GM08714 (cell line): ENCODE results near the gene GLS.
"Not testable (repeated sequence)": the region's sequence is repeated elsewhere in the genome, so short reads cannot be mapped to it uniquely, and the experiment has no call there.

Experiments used
- H3K4me3 ChIP-seq: fragments of 200-500 bp; sonication (Bioruptor generic); 2 replicates; pipeline ENCODE4 v1.5.1; 2014; ENCODE audit warnings: mild to moderate bottlenecking, low read length, inconsistent platforms
- ZNF274 ChIP-seq: IDR thresholded peaks from 2 replicates; pipeline ENCODE4 v1.6.1; 2012; ENCODE audit warnings: mild to moderate bottlenecking, low read depth, low read length

Gene GLS

DNA sequence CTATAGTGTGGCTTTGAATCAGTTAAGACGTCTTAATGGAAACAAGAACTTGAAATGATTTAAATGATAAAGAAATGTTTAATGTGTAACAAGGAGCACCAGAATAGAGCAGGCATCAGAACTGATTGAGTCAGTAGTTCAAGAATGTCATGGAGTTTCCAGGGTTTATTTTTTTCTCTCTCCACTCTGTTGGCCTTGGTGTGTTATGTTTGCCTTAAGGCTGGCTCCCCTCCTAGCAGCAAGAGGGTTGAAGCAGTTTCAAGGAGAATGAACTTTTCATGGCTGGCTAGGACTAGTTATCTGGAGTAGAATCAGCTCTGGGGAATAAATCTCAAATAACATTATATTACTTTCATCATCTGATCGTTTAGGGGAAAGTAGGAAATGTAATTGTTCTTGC is 13.4 kb upstream of the GLS start:
- no peak for TF ChIP-seq ZNF274
- no peak overlapping the region for H3K4me3 ChIP-seq

DNA sequence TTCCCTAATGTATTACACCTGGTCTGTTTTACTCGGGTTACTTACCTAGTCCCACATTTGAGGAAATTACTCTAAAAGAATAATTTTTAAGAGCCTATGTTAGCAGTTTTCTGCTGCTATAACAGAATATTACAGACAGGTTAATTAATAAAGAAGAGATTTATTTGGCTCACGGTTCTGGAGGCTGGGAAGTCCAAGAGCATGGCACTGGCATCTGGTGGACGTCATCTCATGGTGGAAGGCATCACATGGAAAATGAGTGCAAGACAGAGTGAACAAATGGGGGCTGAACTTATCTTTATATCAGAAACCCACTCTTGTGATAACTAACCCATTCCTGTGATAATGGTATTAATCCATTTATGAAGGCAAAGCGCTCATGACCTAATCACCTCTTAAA is 12.8 kb upstream of the GLS start:
- no peak overlapping the region for H3K4me3 ChIP-seq
- no peak for TF ChIP-seq ZNF274

DNA sequence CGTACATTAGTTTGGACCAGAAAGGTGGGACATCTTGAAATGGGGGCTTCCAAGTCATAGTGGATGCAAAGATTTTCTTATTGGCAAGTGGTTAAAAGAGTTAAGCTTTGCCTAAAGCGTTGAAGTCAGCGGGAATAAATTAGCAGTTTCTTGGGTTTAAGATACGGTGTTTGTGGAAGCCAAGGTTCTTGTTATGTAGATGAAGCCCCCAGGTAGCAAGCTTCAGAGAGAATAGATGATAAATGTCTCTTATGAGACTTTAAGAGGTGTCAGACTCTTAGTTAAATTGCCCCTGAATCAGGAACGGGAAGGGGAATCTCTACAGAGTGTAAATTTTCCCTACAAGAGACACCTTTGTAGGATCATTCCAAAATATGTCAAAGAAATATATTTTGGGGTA is 10.9 kb upstream of the GLS start:
- no peak for TF ChIP-seq ZNF274
- no peak overlapping the region for H3K4me3 ChIP-seq

DNA sequence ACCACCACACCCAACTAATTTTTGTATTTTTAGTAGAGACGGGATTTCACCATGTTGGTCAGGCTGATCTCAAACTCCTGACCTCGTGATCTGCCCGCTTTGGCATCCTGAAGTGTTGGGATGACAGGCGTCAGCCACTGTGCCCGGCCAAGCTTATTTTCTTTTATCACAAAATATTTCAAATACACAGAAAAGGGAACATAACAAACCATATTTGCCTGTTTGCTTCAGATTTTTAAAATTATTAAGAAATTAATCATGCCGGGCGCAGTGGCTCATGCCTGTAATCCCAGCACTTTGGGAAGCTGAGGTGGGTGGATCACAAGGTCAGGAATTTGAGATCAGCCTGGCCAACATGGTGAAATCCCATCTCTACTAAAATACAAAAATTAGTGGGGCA is 7.2 kb upstream of the GLS start:
- H3K4me3 ChIP-seq, result not testable (repeated sequence)

DNA sequence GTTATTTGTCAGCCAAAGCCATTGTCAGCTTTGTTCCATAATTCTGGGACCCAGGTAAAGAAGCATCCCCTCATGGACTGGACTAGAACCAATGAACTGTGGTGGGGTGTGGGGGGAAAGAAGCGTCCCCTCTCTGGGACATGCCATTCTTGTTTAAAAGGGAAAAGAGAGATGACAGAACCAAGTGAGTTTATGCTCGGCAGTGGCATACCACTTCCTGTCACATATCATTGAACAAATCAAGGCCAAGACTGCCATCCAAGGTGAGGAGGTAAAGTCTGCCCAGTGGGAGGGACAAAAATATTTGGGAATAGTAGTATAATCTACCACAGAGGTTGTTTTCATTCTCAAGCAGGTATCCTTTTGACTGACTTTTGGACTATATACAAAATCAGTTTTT is 4.7 kb upstream of the GLS start:
- no peak for TF ChIP-seq ZNF274
- no peak overlapping the region for H3K4me3 ChIP-seq

DNA sequence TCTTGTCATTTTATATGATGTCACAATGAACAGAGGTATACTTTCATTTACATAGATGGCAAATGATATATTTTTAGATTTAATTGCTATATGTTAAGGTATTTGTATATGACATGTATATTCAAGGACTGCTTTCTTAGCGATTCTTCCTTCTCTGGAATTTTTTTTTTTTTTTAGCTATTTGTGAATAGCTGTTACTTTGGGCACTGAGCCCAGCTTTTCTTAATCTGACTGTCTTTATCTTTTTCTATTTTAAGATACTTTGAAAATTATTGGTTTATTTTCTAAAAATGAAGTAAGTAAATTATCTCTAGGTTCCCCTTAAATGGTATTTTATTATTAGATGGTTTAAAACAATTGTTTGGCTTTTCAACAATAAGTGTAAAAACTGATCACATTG is 4.0 kb upstream of the GLS start:
- TF ChIP-seq ZNF274, result no peak
- H3K4me3 ChIP-seq, result no peak overlapping the region

DNA sequence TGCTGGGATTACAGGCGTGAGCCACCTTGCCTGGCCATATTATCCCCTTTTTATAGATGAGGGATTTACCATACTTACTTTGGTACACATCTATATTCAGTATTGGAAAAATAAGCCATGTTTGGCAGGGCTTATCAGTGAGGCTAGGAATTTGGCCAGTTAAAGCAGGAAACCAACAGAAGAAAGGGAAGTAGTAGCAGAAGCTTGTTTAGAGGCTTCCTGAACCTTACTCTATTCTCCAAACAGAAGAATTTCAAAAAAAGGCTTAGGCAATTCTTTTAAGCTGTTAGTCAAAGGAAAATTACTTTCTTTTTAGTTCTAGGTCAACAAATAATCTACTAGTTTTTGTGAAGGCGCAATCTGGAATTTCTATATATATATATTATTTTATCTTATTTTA is 3.2 kb upstream of the GLS start:
- no peak for TF ChIP-seq ZNF274
- no peak overlapping the region for H3K4me3 ChIP-seq

DNA sequence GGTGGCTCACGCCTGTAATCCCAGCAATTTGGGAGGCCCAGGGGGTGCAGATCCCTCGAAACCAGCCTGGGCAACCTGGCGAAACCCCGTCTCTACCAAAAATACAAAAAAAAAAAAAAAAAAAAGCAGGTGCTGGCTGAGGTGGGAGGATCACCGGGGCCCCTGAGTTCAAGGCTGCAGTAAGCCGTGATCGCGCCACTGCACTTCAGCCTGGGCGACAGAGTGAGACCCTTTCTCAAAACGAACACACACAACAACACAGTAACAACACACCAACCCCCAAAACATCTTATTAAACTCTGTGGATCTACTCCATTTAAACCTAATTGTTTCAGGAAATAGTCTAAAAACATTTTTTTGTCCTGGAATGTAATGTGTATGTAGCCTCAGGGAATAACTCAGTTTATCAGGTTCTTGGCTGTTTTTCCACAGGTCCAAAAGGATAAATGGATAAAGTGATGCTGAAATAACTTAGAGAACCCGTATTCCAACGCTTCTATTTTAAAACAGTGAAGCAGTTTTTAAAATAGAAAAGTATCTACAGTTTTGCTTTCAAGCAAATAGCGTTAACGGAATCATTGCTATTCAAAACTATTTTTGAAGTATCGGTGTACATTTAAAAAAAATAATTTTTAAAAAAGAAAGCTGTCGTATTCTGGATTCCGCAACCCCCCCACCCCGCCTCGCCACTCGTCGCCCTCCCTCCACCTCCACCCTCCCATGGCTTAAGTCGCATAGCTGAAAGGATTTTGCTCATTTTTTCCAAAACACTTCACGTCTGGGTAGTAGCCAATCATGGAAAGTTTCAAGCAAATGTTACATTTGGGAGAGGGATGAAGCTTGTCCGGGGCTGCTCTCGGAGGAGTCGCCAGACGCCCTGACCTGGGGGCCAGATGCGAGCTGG is 895 bp upstream of the GLS start:
- peak overlapping the region; percentile 79 for H3K4me3 ChIP-seq
- TF ChIP-seq ZNF274, result no peak

DNA sequence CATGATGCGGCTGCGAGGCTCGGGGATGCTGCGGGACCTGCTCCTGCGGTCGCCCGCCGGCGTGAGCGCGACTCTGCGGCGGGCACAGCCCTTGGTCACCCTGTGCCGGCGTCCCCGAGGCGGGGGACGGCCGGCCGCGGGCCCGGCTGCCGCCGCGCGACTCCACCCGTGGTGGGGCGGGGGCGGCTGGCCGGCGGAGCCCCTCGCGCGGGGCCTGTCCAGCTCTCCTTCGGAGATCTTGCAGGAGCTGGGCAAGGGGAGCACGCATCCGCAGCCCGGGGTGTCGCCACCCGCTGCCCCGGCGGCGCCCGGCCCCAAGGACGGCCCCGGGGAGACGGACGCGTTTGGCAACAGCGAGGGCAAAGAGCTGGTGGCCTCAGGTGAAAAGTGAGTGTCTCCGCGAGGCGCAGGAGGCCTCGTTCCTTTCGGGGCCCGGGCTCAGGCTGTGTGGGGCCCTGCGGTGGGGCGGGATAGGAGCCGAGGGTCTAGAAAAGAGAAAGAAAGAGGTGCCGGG is 520 bp downstream of the GLS start:
- peak overlapping the region; percentile 84 for H3K4me3 ChIP-seq
- TF ChIP-seq ZNF274, result no peak

DNA sequence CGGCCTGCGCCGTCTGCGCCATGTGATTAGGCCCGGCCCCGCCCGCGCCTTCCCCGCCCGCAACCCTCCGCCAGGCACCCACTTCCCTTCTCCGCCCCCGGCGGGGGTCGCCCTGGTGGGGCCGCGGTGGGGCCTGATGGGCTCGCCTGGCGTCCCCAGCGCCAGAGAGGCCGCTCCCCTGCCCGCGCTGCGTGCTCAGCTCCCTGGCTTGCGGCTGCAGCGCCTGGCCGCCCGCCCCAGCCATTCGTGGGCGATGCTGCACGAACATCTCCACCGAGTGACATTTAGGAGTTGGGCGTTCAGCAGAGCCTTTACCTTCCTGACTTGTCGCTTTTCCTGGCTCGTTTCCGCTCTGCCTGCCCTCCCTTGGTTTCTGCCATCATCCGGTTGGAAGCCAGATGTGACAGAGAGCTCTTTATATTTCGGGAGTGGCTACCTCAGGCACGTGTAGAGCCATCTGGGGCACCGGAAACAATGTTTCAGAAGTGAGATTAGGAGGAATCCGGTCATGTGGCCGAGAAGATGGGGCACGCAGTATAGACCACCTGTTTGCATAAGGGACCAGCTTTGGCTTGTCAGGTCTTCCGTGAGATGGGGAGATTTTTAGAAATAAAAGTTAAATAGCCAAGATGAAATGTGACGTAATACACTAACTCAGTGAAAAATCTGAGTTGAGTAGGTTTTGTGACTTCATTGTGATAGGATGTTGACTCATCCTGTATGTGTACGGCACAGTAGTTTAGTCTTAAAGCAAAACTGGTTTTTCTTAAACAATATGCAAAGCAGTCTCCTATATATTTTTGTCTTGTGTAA is 1.2 kb downstream of the GLS start:
- H3K4me3 ChIP-seq, result peak overlapping the region; percentile 84
- no peak for TF ChIP-seq ZNF274

DNA sequence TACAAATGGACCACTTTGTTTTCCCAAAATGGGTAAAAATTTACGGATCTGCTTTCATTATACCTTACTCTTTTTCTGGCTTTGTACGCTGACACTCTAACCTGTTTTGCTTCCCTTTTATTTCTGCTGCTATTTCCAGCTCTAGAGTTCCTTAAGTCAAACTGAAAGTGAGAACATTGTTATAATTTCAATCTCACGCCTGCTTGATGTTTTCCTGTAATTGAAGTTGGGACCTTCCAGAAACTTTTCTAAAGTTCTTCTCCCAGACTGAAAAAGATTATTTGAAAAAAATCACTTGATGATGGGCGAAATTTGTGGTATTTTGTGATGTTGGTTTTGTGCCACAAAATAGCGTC is 1.8 kb downstream of the GLS start:
- no peak for TF ChIP-seq ZNF274
- peak overlapping the region; percentile 84; the same call in 1 of the 2 replicates for H3K4me3 ChIP-seq

DNA sequence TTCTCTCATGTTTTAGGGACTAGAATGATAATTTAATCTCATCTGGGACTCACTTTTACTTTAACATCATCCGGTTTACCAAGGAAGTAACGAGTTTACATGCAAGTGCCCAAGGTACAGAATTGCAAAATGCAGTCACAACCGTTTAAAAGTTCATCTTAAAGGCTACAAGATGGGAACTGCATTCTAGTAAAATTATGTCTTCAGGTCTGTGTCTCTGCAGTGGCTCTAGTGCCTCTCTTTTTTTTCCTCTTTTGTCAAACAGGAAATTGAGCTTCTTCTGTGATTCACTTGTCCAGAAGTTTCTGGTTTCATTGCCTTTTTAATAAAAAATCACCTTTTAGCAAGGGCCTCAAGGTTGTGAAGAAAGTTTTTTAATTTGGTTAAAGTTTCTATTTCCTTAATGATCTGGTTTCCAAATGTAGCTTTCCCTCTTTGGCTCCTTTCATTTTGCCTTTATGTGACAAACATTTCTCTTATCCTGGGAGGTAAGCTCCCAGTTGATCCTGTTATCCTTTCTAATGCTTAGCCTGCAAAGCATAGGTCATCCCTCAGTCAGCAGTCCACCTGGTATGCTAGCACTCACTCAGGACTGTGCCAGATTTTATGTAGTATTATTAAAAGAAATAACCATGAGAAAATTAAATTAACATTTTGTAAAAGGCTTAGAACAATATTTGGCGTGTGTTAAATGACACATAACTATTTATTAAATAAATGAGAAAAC is 2.4 kb downstream of the GLS start:
- peak overlapping the region; percentile 84 for H3K4me3 ChIP-seq
- no peak for TF ChIP-seq ZNF274

DNA sequence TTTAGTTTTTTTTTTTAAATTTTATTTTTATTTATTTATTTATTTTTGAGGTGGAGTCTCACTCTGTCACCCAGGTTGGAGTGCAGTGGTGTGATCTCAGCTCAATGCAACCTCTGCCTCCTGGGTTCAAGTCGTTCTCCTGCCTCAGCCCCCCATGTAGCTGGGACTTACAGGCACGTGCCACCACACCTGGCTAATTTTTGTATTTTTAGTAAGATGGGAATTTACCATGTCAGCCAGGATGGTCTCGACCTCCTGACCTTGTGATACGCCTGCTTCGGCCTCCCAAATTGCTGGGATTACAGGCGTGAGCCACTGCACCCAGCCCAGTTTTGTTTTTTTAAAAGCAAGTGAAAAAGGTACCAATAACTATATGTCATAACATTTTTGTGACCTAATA is 5.2 kb downstream of the GLS start:
- peak overlapping the region; percentile 41; the same call in 1 of the 2 replicates for H3K4me3 ChIP-seq

DNA sequence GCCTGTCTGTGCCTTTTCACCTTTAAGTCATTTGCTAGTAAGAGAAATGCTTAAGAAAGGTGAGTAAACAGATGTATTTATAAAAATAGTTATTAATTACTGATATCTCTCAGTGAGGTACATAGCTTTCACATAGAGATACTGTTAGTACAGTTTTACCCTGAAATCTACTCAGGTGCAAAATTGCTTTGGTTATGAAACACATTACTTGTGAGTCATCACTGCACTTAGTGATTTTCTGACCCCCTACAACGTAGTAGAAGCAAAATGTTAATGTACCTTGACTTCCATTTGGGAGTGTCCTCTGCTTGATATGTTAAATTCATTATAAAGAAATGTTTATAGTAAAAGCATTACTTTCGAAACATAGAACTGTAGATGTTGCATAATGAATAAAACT is 6.5 kb downstream of the GLS start:
- no peak overlapping the region for H3K4me3 ChIP-seq
- no peak for TF ChIP-seq ZNF274

DNA sequence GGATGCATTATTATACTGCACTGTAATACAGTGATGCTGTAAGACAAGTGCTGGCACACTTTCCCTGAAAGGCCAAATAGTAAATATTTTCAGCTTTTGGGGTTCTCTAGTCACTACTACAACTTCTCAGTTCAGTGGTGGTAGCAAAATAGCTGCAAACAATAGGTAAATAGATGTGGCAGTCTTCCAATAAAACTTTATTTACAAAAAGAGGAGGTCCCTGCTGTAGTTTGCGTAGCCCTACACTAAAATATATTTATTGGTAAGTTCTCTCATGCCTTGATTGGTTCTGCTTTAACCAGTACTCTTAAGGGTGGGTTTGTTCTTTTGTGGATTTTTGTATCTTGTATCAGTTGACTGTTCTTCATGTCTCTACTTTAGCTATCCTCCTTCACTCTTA is 7.8 kb downstream of the GLS start:
- TF ChIP-seq ZNF274, result no peak
- no peak overlapping the region for H3K4me3 ChIP-seq
